ENCODE measurements around the gene MAML2. TPM values are rescaled to one million over a fixed set of nuclear protein-coding genes. Genes with fewer than 3 reads are reported as not detected.
A peak's percentile ranks its signal among the peaks of the same experiment; 100 is the strongest.

Gene MAML2
- polyA plus RNA-seq, 1 of the 3 experiments (the other 2 are of a cell fraction), result 20.1 TPM

DNA sequence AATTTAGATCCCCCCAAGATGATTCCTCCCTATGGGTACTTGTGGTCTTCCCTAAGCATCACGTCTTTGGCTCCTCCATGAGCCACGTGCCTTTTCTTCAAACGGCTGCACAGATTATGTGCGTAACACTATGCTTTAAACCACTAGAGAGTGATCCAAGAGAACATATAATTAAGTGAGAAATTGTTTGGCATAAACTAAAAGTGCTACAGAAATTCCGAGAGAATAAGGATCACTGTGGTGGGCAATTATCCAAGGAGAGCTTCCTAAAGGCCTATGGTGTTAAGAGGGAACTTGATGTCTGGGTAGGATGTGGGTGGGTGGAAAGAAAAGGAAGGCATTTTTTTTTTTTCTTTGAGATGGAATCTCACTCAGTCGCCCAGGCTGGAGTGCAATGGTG, 110.9 kb downstream of the MAML2 start (continued):
- TF ChIP-seq ZBTB33 (IDR thresholded peaks at IDR 0.05; ENCODE audit: borderline replicate concordance, low read depth) (no peak), GABPA (IDR thresholded peaks at IDR 0.05; ENCODE audit: low read depth) (no peak), FOSL2 (IDR thresholded peaks at IDR 0.05; ENCODE audit: borderline replicate concordance, low read depth) (no peak), NRF1 (IDR thresholded peaks at IDR 0.05; ENCODE audit: low read depth, low read length) (no peak), FOXM1 (IDR thresholded peaks at IDR 0.05; ENCODE audit: low read depth) (no peak), ELF1 (IDR thresholded peaks at IDR 0.05) (no peak), EP300 (IDR thresholded peaks at IDR 0.05; ENCODE audit: borderline replicate concordance in 1 of 2, low read depth in 1 of 2, low read length in 1 of 2) (no peak), MXI1 (IDR thresholded peaks at IDR 0.05; ENCODE audit: low read depth, low read length) (no peak)

DNA sequence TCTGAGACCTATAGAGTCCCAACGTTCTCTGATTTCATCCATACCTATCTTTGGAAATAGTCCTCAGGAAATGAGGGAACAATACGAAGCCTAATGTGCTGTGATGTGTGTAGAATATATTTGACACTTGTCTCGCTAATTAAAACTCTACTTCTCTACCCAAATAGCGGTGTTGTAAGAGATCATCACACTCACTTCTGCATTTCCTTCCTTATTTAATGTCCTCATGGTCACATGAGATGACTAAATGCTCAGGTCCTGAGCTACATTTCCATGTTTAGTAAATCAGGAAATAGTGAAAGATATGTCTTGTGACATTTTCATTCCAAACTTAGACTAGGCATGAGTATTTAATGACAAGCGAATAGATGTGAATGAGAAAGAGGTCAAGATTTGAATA, 112.3 kb downstream of the MAML2 start:
- peaks cover 82% of the 10 kb centered on the region for H3K79me2 ChIP-seq (ENCODE audit: insufficient read depth)
- no peaks in the 10 kb centered on the region for H3K27me3 ChIP-seq (ENCODE audit: insufficient read depth)
- H3K9me2 ChIP-seq, result no peaks in the 10 kb centered on the region
- no peak for TF ChIP-seq EP300 (IDR thresholded peaks at IDR 0.05; ENCODE audit: borderline replicate concordance in 1 of 2, low read depth in 1 of 2, low read length in 1 of 2)
- no peak for TF ChIP-seq SIN3A (IDR thresholded peaks at IDR 0.05; ENCODE audit: borderline replicate concordance, low read depth, low read length)
- no peak for TF ChIP-seq FOSL2 (IDR thresholded peaks at IDR 0.05; ENCODE audit: borderline replicate concordance, low read depth)
- TF ChIP-seq NFIC (IDR thresholded peaks at IDR 0.05; ENCODE audit: borderline replicate concordance), result no peak
- TF ChIP-seq MEF2A (IDR thresholded peaks at IDR 0.05; ENCODE audit: borderline replicate concordance, low read depth), result no peak
- no peak for TF ChIP-seq POLR2AphosphoS5 (IDR thresholded peaks at IDR 0.05; ENCODE audit: low read depth, low read length)
- no peak for TF ChIP-seq FOXJ3 (CRISPR knock-in tag; IDR thresholded peaks at IDR 0.05)
- no peak for TF ChIP-seq RCOR1 (IDR thresholded peaks at IDR 0.05; ENCODE audit: low read length)
- TF ChIP-seq, protein P1, sequence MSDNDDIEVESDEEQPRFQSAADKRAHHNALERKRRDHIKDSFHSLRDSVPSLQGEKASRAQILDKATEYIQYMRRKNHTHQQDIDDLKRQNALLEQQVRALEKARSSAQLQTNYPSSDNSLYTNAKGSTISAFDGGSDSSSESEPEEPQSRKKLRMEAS (IDR thresholded peaks at IDR 0.05; ENCODE audit: low read depth), result no peak
- no peak for TF ChIP-seq TCF12 (IDR thresholded peaks at IDR 0.05)
- no peak for TF ChIP-seq YY1 (IDR thresholded peaks at IDR 0.05; ENCODE audit: low read depth)
- CTCF ChIA-PET, result interaction anchor here (1.5 kb wide), 1 partner anchor 9 kb away, joined by 4 read pairs; no protein-coding TSS in a partner anchor
- H3K36me3 ChIP-seq (replicated peaks in 1 of 2; ENCODE audit: control insufficient read depth in 1 of 2, insufficient read depth in 2 of 2, low read length in 1 of 2), result no peaks in the 10 kb centered on the region
- peaks cover 36% of the 10 kb centered on the region for H3F3A ChIP-seq (replicated peaks; ENCODE audit: insufficient read depth)
- H3K4me1 ChIP-seq (ENCODE audit: control insufficient read depth in 1 of 2, insufficient read depth in 2 of 2, low read depth in 1 of 2, low read length in 1 of 2), result peaks cover 0 to 52% of the 10 kb centered on the region in 2 experiments
- no peaks in the 10 kb centered on the region for H4K20me1 ChIP-seq (ENCODE audit: insufficient read depth)
- no peak for DNase-seq
- no peak overlapping the region for H3K9ac ChIP-seq
- no peak overlapping the region for H3K4me3 ChIP-seq (ENCODE audit: low read depth in 2 of 2, low read length in 1 of 2)
- 91% methylated on average over 5 of the region's 5 CpGs for WGBS (ENCODE audit: low lambda C conversion rate)
- no peak overlapping the region for H3K4me2 ChIP-seq
- H3K9me3 ChIP-seq, result no peaks in the 10 kb centered on the region
- no peak overlapping the region for H2AFZ ChIP-seq (ENCODE audit: low read depth)
- POLR2A ChIA-PET, result no interaction called here
- H3K27ac ChIP-seq (ENCODE audit: low read depth in 2 of 2, low read length in 1 of 2), result peak overlapping the region; percentile 22 to 98; a peak in 3 of 4 replicates

Measured in SK-N-SH (cell line).